ENCODE results near the gene HTRA3.

The HTRA3 gene
- total RNA-seq = 0 reads per million in 3 donors

GRCh38 chr4:8269535-8270417 lies at the start of gene HTRA3:
HTRA3 (plus strand) TSS chr4:8269754; CDS start chr4:8269969, 215 bp downstream.
- Histone ChIP-seq H3K36me3 (ENCODE audit: control insufficient read depth, insufficient read depth, low read length) (no peaks in the 10 kb centered on the region), H3K27me3 (replicated peaks; ENCODE audit: control insufficient read depth, insufficient read depth, low read length, poor library complexity, severe bottlenecking) (peaks cover 14% of the 10 kb centered on the region), H3K27ac (ENCODE audit: insufficient read depth, low read length, poor library complexity, severe bottlenecking) (no peak within 1 kb of the TSS), H3K9me3 (ENCODE audit: control insufficient read depth, low read length) (no peaks in the 10 kb centered on the region), H3K4me1 (ENCODE audit: control insufficient read depth, insufficient read depth, low read length, poor library complexity, severe bottlenecking) (no peaks in the 10 kb centered on the region), H3K4me3 (ENCODE audit: insufficient read depth, low read depth, low read length, poor library complexity, severe bottlenecking) (no peak within 1 kb of the TSS)
- no peak for DNase-seq

GRCh38 chr4:8220661-8221450 lies 48.7 kb upstream of the HTRA3 start:
- no peak overlapping the region for H3K4me3 ChIP-seq (ENCODE audit: insufficient read depth, low read depth, low read length, poor library complexity, severe bottlenecking)
- H3K36me3 ChIP-seq (ENCODE audit: control insufficient read depth, insufficient read depth, low read length) = peaks cover 45% of the 10 kb centered on the region
- peak overlapping the region; percentile 24 for H3K27ac ChIP-seq (ENCODE audit: insufficient read depth, low read length, poor library complexity, severe bottlenecking)
- peaks cover 11% of the 10 kb centered on the region for H3K4me1 ChIP-seq (ENCODE audit: control insufficient read depth, insufficient read depth, low read length, poor library complexity, severe bottlenecking)
- no peaks in the 10 kb centered on the region for H3K9me3 ChIP-seq (ENCODE audit: control insufficient read depth, low read length)
- DNase-seq = no peak
- no peaks in the 10 kb centered on the region for H3K27me3 ChIP-seq (replicated peaks; ENCODE audit: control insufficient read depth, insufficient read depth, low read length, poor library complexity, severe bottlenecking)

- Histone ChIP-seq H3K27me3 (replicated peaks; ENCODE audit: control insufficient read depth, insufficient read depth, low read length, poor library complexity, severe bottlenecking) (no peaks in the 10 kb centered on the region), H3K4me1 (ENCODE audit: control insufficient read depth, insufficient read depth, low read length, poor library complexity, severe bottlenecking) (peaks cover 11% of the 10 kb centered on the region), H3K9me3 (ENCODE audit: control insufficient read depth, low read length) (no peaks in the 10 kb centered on the region), H3K36me3 (ENCODE audit: control insufficient read depth, insufficient read depth, low read length) (peaks cover 45% of the 10 kb centered on the region), H3K4me3 (ENCODE audit: insufficient read depth, low read depth, low read length, poor library complexity, severe bottlenecking) (no peak overlapping the region), H3K27ac (ENCODE audit: insufficient read depth, low read length, poor library complexity, severe bottlenecking) (peak overlapping the region; percentile 56)
- no peak for DNase-seq
Observed at GRCh38 chr4:8221476-8221875, 48.1 kb upstream of the HTRA3 start.

GRCh38 chr4:8221985-8222384 lies 47.6 kb upstream of the HTRA3 start:
- no peaks in the 10 kb centered on the region for H3K27me3 ChIP-seq (replicated peaks; ENCODE audit: control insufficient read depth, insufficient read depth, low read length, poor library complexity, severe bottlenecking)
- DNase-seq = no peak
- peak overlapping the region; percentile 56 for H3K27ac ChIP-seq (ENCODE audit: insufficient read depth, low read length, poor library complexity, severe bottlenecking)
- H3K4me3 ChIP-seq (ENCODE audit: insufficient read depth, low read depth, low read length, poor library complexity, severe bottlenecking) = no peak overlapping the region
- H3K4me1 ChIP-seq (ENCODE audit: control insufficient read depth, insufficient read depth, low read length, poor library complexity, severe bottlenecking) = peaks cover 15% of the 10 kb centered on the region
- H3K9me3 ChIP-seq (ENCODE audit: control insufficient read depth, low read length) = no peaks in the 10 kb centered on the region
- peaks cover 45% of the 10 kb centered on the region for H3K36me3 ChIP-seq (ENCODE audit: control insufficient read depth, insufficient read depth, low read length)

- Histone ChIP-seq H3K4me1 (ENCODE audit: control insufficient read depth, insufficient read depth, low read length, poor library complexity, severe bottlenecking) (peaks cover 22% of the 10 kb centered on the region), H3K27ac (ENCODE audit: insufficient read depth, low read length, poor library complexity, severe bottlenecking) (no peak overlapping the region), H3K9me3 (ENCODE audit: control insufficient read depth, low read length) (no peaks in the 10 kb centered on the region), H3K27me3 (replicated peaks; ENCODE audit: control insufficient read depth, insufficient read depth, low read length, poor library complexity, severe bottlenecking) (no peaks in the 10 kb centered on the region), H3K36me3 (ENCODE audit: control insufficient read depth, insufficient read depth, low read length) (peaks cover 48% of the 10 kb centered on the region), H3K4me3 (ENCODE audit: insufficient read depth, low read depth, low read length, poor library complexity, severe bottlenecking) (no peak overlapping the region)
- DNase-seq = no peak
Observed at GRCh38 chr4:8222609-8223388, 46.8 kb upstream of the HTRA3 start.

- Histone ChIP-seq H3K36me3 (ENCODE audit: control insufficient read depth, insufficient read depth, low read length) (peaks cover 41% of the 10 kb centered on the region), H3K9me3 (ENCODE audit: control insufficient read depth, low read length) (no peaks in the 10 kb centered on the region), H3K27me3 (replicated peaks; ENCODE audit: control insufficient read depth, insufficient read depth, low read length, poor library complexity, severe bottlenecking) (no peaks in the 10 kb centered on the region), H3K4me3 (ENCODE audit: insufficient read depth, low read depth, low read length, poor library complexity, severe bottlenecking) (no peak overlapping the region), H3K4me1 (ENCODE audit: control insufficient read depth, insufficient read depth, low read length, poor library complexity, severe bottlenecking) (peaks cover 37% of the 10 kb centered on the region), H3K27ac (ENCODE audit: insufficient read depth, low read length, poor library complexity, severe bottlenecking) (no peak overlapping the region)
- DNase-seq = no peak
Observed at GRCh38 chr4:8224267-8224974, 45.1 kb upstream of the HTRA3 start.

GRCh38 chr4:8224975-8225625 lies 44.5 kb upstream of the HTRA3 start:
- H3K27ac ChIP-seq (ENCODE audit: insufficient read depth, low read length, poor library complexity, severe bottlenecking) = no peak overlapping the region
- no peaks in the 10 kb centered on the region for H3K9me3 ChIP-seq (ENCODE audit: control insufficient read depth, low read length)
- no peak for DNase-seq
- peaks cover 36% of the 10 kb centered on the region for H3K36me3 ChIP-seq (ENCODE audit: control insufficient read depth, insufficient read depth, low read length)
- no peak overlapping the region for H3K4me3 ChIP-seq (ENCODE audit: insufficient read depth, low read depth, low read length, poor library complexity, severe bottlenecking)
- H3K27me3 ChIP-seq (replicated peaks; ENCODE audit: control insufficient read depth, insufficient read depth, low read length, poor library complexity, severe bottlenecking) = no peaks in the 10 kb centered on the region
- peaks cover 40% of the 10 kb centered on the region for H3K4me1 ChIP-seq (ENCODE audit: control insufficient read depth, insufficient read depth, low read length, poor library complexity, severe bottlenecking)

GRCh38 chr4:8225706-8226443 lies 43.7 kb upstream of the HTRA3 start:
- Histone ChIP-seq H3K36me3 (ENCODE audit: control insufficient read depth, insufficient read depth, low read length) (peaks cover 36% of the 10 kb centered on the region), H3K27me3 (replicated peaks; ENCODE audit: control insufficient read depth, insufficient read depth, low read length, poor library complexity, severe bottlenecking) (no peaks in the 10 kb centered on the region)

More at GRCh38 chr4:8225706-8226443, 43.7 kb upstream of the HTRA3 start:
- peaks cover 35% of the 10 kb centered on the region for H3K4me1 ChIP-seq (ENCODE audit: control insufficient read depth, insufficient read depth, low read length, poor library complexity, severe bottlenecking)
- H3K4me3 ChIP-seq (ENCODE audit: insufficient read depth, low read depth, low read length, poor library complexity, severe bottlenecking) = no peak overlapping the region
- no peak for DNase-seq
- H3K9me3 ChIP-seq (ENCODE audit: control insufficient read depth, low read length) = no peaks in the 10 kb centered on the region
- H3K27ac ChIP-seq (ENCODE audit: insufficient read depth, low read length, poor library complexity, severe bottlenecking) = no peak overlapping the region
